Activated CD4-positive, alpha-beta T cell treated with anti-CD3 and anti-CD28 coated beads, Interleukin-2, amount 10 ng/mL, durations not matched to agents 24 days and 14 days (primary cell): ENCODE results near the gene KLHL26. TPM values are rescaled to one million over a fixed set of nuclear protein-coding genes. Genes with fewer than 3 reads are reported as not detected.
"Not testable (repeated sequence)": the region's sequence is repeated elsewhere in the genome, so short reads cannot be mapped to it uniquely, and the experiment has no call there.

Experiments used
- DNase-seq: peaks from one replicate; pipeline ENCODE4 v3.0.0; 2022
- H3K27ac Mint-ChIP-seq: one replicate; pipeline ENCODE4 v1.8.0; 2022; ENCODE audit warnings: mild to moderate bottlenecking, mixed read lengths
- H3K27me3 Mint-ChIP-seq: one replicate; pipeline ENCODE4 v1.8.0; 2022; ENCODE audit warnings: mixed read lengths
- H3K36me3 Mint-ChIP-seq: one replicate; pipeline ENCODE4 v1.8.0; 2022; ENCODE audit warnings: low read depth, mild to moderate bottlenecking, mixed read lengths
- H3K4me1 Mint-ChIP-seq: one replicate; pipeline ENCODE4 v1.8.0; 2021; ENCODE audit warnings: mixed read lengths
- H3K4me3 Mint-ChIP-seq: one replicate; pipeline ENCODE4 v1.8.0; 2022; ENCODE audit warnings: mild to moderate bottlenecking, moderate library complexity, mixed read lengths
- H3K9me3 Mint-ChIP-seq: one replicate; pipeline ENCODE4 v1.8.0; 2021; ENCODE audit warnings: mixed read lengths
- intact Hi-C: fragments of 100-400 bp; cut with micrococcal nuclease; formaldehyde crosslinking; loops from one replicate; pipeline ENCODE4 v1.15.1; 2023
- total RNA-seq: library from RNA; stranded (reverse); gene quantifications from 2 replicates; pipeline ENCODE4 v1.2.3, GENCODE V29; 2022

KLHL26 gene
- total RNA-seq = 12.1 and 14.0 TPM in 2 replicates

- Mint-ChIP-seq H3K9me3 (no peaks in the 10 kb centered on the region), H3K36me3 (peaks cover 3% of the 10 kb centered on the region), H3K4me3 (peak within 1 kb of the TSS; percentile 99), H3K4me1 (peaks cover 22% of the 10 kb centered on the region), H3K27ac (peak within 1 kb of the TSS; percentile 93), H3K27me3 (peaks cover 9% of the 10 kb centered on the region)
- DNase-seq = peak; percentile 65
- intact Hi-C loops = loop anchor here (1.0 to 5.0 kb wide), 5 partner anchors 40 to 295 kb away; partner anchors contain the start of genes COPE, DDX49 and ELL
Measured at GRCh38 chr19:18636969-18637629, at the start of gene KLHL26. Gene KLHL26 (plus strand): TSS chr19:18637028. CDS start chr19:18637055, 27 bp downstream.

GRCh38 chr19:18587561-18587960, 49.3 kb upstream of the KLHL26 start:
- Mint-ChIP-seq H3K4me3 (peak overlapping the region; percentile 86), H3K27me3 (no peaks in the 10 kb centered on the region), H3K4me1 (peaks cover 32% of the 10 kb centered on the region)

GRCh38 chr19:18587962-18588610, 48.7 kb upstream of the KLHL26 start:
- Mint-ChIP-seq H3K36me3 (peaks cover 21% of the 10 kb centered on the region), H3K27ac (peak overlapping the region; percentile 97), H3K9me3 (no peaks in the 10 kb centered on the region), H3K27me3 (no peaks in the 10 kb centered on the region), H3K4me3 (peak overlapping the region; percentile 86), H3K4me1 (peaks cover 32% of the 10 kb centered on the region)
- DNase-seq = no peak
- intact Hi-C loops = loop anchor here (5.0 kb wide), 2 partner anchors 94 to 259 kb away; partner anchors contain the start of gene CRTC1

More at GRCh38 chr19:18587561-18587960, 49.3 kb upstream of the KLHL26 start:
- intact Hi-C loops = loop anchor here (5.0 kb wide), 2 partner anchors 95 to 260 kb away; partner anchors contain the start of gene CRTC1
- H3K9me3 Mint-ChIP-seq = no peaks in the 10 kb centered on the region
- peaks cover 19% of the 10 kb centered on the region for H3K36me3 Mint-ChIP-seq
- no peak for DNase-seq
- peak overlapping the region; percentile 97 for H3K27ac Mint-ChIP-seq

DNA sequence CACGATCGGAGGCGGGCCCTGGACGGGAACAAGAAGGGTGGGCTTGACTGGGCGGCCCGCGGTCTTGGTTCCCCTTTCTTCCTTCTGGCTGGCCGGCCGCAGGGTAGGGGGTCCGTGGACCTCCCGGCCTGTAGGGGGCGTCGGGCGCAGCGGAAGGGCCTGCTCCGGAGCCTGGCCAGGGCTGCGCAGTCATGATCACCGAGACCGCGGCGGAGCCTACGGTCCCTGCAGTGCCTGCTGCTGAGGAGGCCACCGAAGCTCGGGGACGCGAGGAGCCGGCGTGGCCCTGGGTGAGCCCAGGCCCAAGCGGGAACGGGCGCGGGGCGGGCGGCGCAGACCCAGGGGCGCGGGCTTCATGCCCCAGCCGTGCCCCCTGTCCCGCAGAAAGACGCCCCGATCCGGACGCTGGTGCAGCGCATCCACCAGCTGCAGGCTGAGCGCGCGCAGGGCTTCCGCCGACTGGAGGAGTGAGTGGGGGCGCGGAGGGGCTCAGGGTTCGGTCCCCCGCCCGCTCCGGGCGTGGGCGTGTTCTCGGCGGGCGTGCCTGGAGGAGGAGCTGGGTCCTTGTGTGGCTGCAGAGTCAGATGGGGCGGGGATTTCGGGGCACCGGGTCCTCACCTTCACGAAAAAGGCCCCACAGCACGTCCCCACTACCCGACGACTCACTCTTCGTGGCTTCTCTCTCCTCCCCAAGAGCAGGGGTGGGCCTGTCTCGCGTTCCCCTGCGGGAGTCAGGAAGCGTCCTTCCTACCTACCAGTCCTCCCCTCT, 48.0 kb upstream of the KLHL26 start, which contains the start of gene REX1BD:
REX1BD (plus strand) TSS at position 188 of the 769 bp plus-strand sequence; CDS start at position 192, 4 bp downstream.
- DNase-seq = peak; percentile 97
- intact Hi-C loops = loop anchor here (1.0 to 5.0 kb wide), 6 partner anchors 17 to 259 kb away; partner anchors contain the start of genes CRTC1, ELL, KXD1 and UBA52
- Mint-ChIP-seq H3K36me3 (peaks cover 22% of the 10 kb centered on the region), H3K4me3 (peak within 1 kb of the TSS; percentile 86), H3K4me1 (peaks cover 35% of the 10 kb centered on the region), H3K27me3 (no peaks in the 10 kb centered on the region), H3K27ac (peak within 1 kb of the TSS; percentile 97), H3K9me3 (no peaks in the 10 kb centered on the region)

DNA sequence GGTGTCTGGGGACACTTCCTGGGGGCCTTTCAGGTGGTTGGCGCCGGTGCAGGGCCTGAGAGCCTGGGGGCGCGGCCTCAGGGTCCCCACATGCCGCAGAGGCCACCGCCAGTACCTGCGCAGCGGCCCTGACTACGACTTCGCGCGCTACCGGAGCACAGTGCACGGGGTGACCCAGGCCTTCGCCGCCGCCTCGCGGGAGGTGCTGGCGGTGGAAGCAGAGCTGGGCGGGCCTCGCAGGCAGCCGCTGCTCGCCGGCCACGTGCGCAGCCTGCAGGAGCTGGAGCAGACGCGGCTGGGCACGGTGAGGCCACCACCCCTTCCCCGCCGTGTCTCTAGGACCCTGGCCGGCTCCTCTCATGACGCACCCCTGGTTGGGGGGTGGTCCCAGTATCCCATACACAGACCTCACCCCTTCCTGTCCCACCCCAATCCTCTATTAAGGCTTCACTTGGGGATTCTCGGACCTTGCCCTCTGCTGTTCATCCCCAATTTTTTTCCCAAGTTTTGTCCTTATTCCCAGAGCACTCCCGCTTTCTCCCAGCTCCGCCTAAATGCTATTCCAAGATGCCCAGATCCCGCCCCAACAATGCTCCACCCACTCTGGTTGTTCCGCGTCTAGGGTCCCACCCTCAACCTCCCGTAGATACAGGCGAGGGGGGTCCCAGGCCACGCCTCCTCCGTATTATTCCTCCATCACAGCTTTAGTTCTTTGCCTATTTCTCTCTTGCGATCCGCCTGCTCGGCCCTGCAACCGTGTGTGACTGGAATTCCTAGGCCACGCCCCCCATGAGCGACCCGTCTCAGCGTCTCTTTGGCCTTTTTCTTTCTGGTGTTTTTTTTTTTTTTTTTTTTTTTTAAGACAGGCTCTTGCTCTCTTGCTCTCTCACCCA, 47.2 kb upstream of the KLHL26 start:
- intact Hi-C loops = loop anchor here (1.0 to 5.0 kb wide), 6 partner anchors 18 to 258 kb away; partner anchors contain the start of genes CRTC1, ELL, KXD1 and UBA52
- Mint-ChIP-seq H3K4me3 (peak overlapping the region; percentile 86), H3K4me1 (peaks cover 32% of the 10 kb centered on the region), H3K9me3 (no peaks in the 10 kb centered on the region), H3K36me3 (peaks cover 22% of the 10 kb centered on the region), H3K27me3 (peaks cover 1% of the 10 kb centered on the region), H3K27ac (peak overlapping the region; percentile 97)
- peak; percentile 92 for DNase-seq

- Mint-ChIP-seq H3K4me3 (peak overlapping the region; percentile 86), H3K27me3 (peaks cover 6% of the 10 kb centered on the region), H3K9me3 (no peaks in the 10 kb centered on the region), H3K27ac (peak overlapping the region; percentile 97), H3K36me3 (peaks cover 23% of the 10 kb centered on the region), H3K4me1 (peaks cover 27% of the 10 kb centered on the region)
- intact Hi-C loops = no loop called here
- DNase-seq = no peak
Measured at GRCh38 chr19:18590273-18591272, 46.3 kb upstream of the KLHL26 start.

DNA sequence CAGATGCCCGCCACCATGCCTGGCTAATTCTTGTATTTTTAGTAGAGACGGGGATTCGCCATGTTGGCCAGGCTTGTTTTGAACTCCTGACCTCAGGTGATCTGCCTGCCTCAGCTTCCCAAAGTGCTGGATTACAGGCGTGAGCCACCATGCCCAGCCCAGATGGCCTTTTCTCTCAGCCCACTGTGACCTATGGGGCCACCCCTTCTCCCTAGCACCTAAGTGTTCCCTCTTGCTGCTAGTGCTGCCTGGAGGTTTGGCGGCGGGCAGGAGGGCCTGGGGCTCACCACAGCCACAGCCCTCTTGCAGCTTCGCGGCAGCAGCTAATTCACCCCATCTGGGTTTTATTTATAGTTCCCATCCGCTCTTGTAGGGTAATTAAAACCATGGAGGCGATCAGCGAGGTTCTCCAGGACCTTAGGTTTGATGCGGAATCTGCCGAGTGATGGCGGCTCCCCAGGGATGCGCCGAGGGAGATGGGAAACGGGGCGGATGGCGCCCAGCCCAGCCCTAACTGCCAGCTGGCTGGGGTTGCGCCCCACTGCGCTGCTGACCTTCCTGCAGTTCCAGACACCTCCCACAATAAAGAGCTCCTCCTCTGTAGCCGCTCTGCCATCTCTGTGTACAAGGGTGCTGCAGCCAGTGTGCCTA, 45.0 kb upstream of the KLHL26 start:
- Mint-ChIP-seq H3K4me3 (peak overlapping the region; percentile 32), H3K36me3 (peaks cover 23% of the 10 kb centered on the region), H3K9me3 (no peaks in the 10 kb centered on the region), H3K27ac (no peak overlapping the region), H3K27me3 (peaks cover 15% of the 10 kb centered on the region), H3K4me1 (peaks cover 19% of the 10 kb centered on the region)
- intact Hi-C loops = no loop called here
- DNase-seq = no peak

DNA sequence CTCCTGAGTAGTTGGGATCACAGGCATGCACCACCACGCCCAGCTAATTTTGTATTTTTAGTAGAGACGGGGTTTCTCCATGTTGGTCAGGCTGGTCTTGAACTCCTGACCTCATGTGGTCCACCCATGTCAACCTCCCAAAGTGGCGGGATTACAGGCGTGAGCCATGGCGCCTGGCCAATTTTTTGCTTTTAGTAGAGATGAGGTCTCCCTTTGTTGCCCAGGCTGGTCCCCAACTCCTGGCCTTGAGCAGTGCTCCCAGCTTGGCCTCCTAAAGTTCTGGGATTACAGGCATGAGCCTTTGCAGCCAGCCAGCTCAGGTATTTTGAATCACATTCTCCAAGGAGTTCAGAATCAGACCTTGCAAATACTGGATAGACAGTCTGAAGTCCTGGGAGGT, 44.1 kb upstream of the KLHL26 start:
- peaks cover 17% of the 10 kb centered on the region for H3K27me3 Mint-ChIP-seq
- H3K27ac Mint-ChIP-seq, H3K4me3 Mint-ChIP-seq, H3K9me3 Mint-ChIP-seq, intact Hi-C loops, DNase-seq: not testable (repeated sequence)
- peaks cover 23% of the 10 kb centered on the region for H3K36me3 Mint-ChIP-seq
- peaks cover 17% of the 10 kb centered on the region for H3K4me1 Mint-ChIP-seq

GRCh38 chr19:18593367-18594095, 43.3 kb upstream of the KLHL26 start:
- Mint-ChIP-seq H3K4me1 (peaks cover 10% of the 10 kb centered on the region), H3K27ac (no peak overlapping the region), H3K27me3 (peaks cover 17% of the 10 kb centered on the region), H3K4me3 (peak overlapping the region; percentile 36), H3K9me3 (no peaks in the 10 kb centered on the region), H3K36me3 (peaks cover 23% of the 10 kb centered on the region)
- no peak for DNase-seq
- intact Hi-C loops = no loop called here

- Mint-ChIP-seq H3K36me3 (peaks cover 23% of the 10 kb centered on the region), H3K27ac (peak overlapping the region; percentile 72), H3K27me3 (peaks cover 17% of the 10 kb centered on the region), H3K4me3 (peak overlapping the region; percentile 84), H3K4me1 (peaks cover 10% of the 10 kb centered on the region), H3K9me3 (no peaks in the 10 kb centered on the region)
- peak; percentile 92 for DNase-seq
- intact Hi-C loops = no loop called here
Measured at GRCh38 chr19:18594096-18594823, 42.6 kb upstream of the KLHL26 start.
